Kidney (tissue), 14 donors: ENCODE measurements around the gene TUBA4A. TPM values are rescaled to one million over a fixed set of nuclear protein-coding genes. Genes with fewer than 3 reads are reported as not detected.
"Not testable (repeated sequence)": the region's sequence is repeated elsewhere in the genome, so short reads cannot be mapped to it uniquely, and the experiment has no call there.

ENCODE experiments used
- DNase-seq, 5 donors: peaks; one replicate each; pipeline ENCODE4 v3.0.0-alpha.2; 2013 to 2020
- FAIRE-seq: peaks from 2 replicates; lab custom pipeline; 2012; peaks lifted over from hg19 to GRCh38; lab: Jason Lieb, UNC
- H3K27ac ChIP-seq, 2 donors: one replicate each; pipeline ENCODE4 v1.7.0; 2013; ENCODE audit warnings: low read depth in 2 of 2, low read length in 2 of 2, inconsistent platforms in 1 of 2
- H3K27me3 ChIP-seq: one replicate; pipeline ENCODE4 v1.7.1; 2013; ENCODE audit warnings: low read length, inconsistent platforms; ENCODE audit not compliant: control insufficient read depth, insufficient read depth
- H3K36me3 ChIP-seq, 3 donors: one replicate each; pipeline versions ENCODE4 v1.7.0 to v1.7.1; 2013; ENCODE audit warnings: low read length in 3 of 3, control low read depth in 1 of 3, inconsistent platforms in 1 of 3; ENCODE audit not compliant: insufficient read depth in 3 of 3, control insufficient read depth in 2 of 3
- H3K4me1 ChIP-seq, 3 donors: one replicate each; pipeline versions ENCODE4 v1.7.0 to v1.7.1; 2013; ENCODE audit warnings: low read length in 3 of 3, inconsistent platforms in 1 of 3, low read depth in 1 of 3; ENCODE audit not compliant: control insufficient read depth in 2 of 3, insufficient read depth in 2 of 3
- H3K4me3 ChIP-seq, 3 donors: one replicate each; pipeline versions ENCODE4 v1.7.0 to v1.8.1; 2013; ENCODE audit warnings: low read length in 3 of 3, control low read depth in 1 of 3, inconsistent platforms in 1 of 3
- H3K9ac ChIP-seq, 3 donors: one replicate each; pipeline versions ENCODE4 v1.7.0 to v1.7.1; 2013; ENCODE audit warnings: low read length in 3 of 3, control low read depth in 1 of 3, inconsistent platforms in 1 of 3
- H3K9me3 ChIP-seq, 3 donors: one replicate each; pipeline versions ENCODE4 v1.7.0 to v1.7.1; 2013; ENCODE audit warnings: low read length in 3 of 3, control low read depth in 1 of 3, inconsistent platforms in 1 of 3; ENCODE audit not compliant: control insufficient read depth in 2 of 3, insufficient read depth in 1 of 3
- intact Hi-C: fragments of 100-400 bp; cut with DNase I; formaldehyde crosslinking; loops from one replicate; pipeline ENCODE4 v1.11.1; 2022
- polyA plus RNA-seq: library from polyadenylated mRNA; stranded (reverse); fragments of 350-450 nt; fragmentation: Illumina TruSeq; extraction: RNeasy Lipid Tissue Mini Kit (QIAGEN cat#74804); gene quantifications from one replicate; pipeline ENCODE4 v1.2.3, GENCODE V29; 2014; ENCODE audit warnings: low read depth, low replicate concordance; ENCODE audit not compliant: insufficient read depth
- total RNA-seq: library from RNA; stranded (reverse); fragmentation: NEBNext Ultra II Directional; extraction: Animal tissue kit (Norgen Biotek cat#: 25700); gene quantifications from one replicate; pipeline ENCODE4 v1.2.1, GENCODE V29; 2021
- TF ChIP-seq, protein P1 (sequence below): IDR thresholded peaks from 3 replicates; pipeline ENCODE4 v1.5.1; 2012; ENCODE audit warnings: mild to moderate bottlenecking, moderate library complexity, borderline replicate concordance; ENCODE audit not compliant: insufficient read depth; ENCODE audit errors: extremely low read depth
- donor health status: control.
- donor health status: control.
- donor health status: control.
- donor health status: control.
- donor health status: control.
- donor health status: DM: yes; HTN: yes; CAD: no.
- donor health status: Normal renal cell carcinoma (clear cell type).

TUBA4A gene
- total and polyA plus RNA-seq, 2 donors from 2014 or later: 49.4 to 156 TPM

DNA sequence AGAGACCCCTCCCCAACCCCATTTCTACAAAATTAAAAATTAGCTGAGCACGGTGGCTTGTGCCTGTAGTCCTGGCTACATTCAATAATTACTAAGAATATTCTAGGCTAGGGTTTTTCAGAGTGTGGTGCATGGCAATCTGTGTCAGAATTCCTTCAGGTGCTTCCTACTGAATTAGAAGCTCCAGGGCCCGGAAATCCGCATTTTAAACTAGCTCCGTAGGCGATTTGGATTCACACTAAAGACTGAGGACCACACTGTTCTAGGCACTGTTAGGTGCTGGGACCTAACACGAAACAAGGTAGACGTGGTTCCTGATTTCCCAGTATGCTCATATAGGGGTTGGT is 47.8 kb downstream of the TUBA4A start:
- no peak for FAIRE-seq
- peak overlapping the region; percentile 89 to 93 (median 92) for H3K4me3 ChIP-seq

DNA sequence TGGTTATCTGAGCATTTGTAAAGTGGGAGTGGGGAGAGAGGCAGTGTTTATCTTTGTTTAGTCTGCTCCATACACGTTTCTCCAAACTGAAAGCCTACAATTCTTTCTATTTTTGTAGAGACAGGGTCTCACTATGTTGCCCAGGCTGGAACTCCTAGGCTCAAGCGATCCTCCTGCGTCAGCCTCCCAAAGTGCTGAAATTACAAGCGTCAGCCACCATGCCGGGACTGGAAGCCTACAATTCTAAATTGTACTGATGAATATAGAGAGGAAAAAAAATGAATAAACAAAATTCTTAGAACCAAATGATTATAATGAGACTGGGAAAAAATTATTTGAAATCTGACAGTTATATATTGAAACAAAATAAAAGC is 48.6 kb downstream of the TUBA4A start:
- Histone ChIP-seq H3K27me3 (no peaks in the 10 kb centered on the region), H3K36me3 (peaks cover 0 to 19% (median 10%) of the 10 kb centered on the region in 3 donors), H3K9ac (no peak overlapping the region), H3K4me3 (no peak overlapping the region), H3K27ac (no peak overlapping the region), H3K4me1 (peaks cover 8 to 14% (median 9%) of the 10 kb centered on the region in 3 donors), H3K9me3 (no peaks in the 10 kb centered on the region)
- TF ChIP-seq, protein P1, sequence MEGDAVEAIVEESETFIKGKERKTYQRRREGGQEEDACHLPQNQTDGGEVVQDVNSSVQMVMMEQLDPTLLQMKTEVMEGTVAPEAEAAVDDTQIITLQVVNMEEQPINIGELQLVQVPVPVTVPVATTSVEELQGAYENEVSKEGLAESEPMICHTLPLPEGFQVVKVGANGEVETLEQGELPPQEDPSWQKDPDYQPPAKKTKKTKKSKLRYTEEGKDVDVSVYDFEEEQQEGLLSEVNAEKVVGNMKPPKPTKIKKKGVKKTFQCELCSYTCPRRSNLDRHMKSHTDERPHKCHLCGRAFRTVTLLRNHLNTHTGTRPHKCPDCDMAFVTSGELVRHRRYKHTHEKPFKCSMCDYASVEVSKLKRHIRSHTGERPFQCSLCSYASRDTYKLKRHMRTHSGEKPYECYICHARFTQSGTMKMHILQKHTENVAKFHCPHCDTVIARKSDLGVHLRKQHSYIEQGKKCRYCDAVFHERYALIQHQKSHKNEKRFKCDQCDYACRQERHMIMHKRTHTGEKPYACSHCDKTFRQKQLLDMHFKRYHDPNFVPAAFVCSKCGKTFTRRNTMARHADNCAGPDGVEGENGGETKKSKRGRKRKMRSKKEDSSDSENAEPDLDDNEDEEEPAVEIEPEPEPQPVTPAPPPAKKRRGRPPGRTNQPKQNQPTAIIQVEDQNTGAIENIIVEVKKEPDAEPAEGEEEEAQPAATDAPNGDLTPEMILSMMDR: no peak
- no peak for FAIRE-seq
- peak in 1 of 5 donors; percentile 45 for DNase-seq
- intact Hi-C loops: no loop called here

More for the DNA sequence above, 47.8 kb downstream of the TUBA4A start:
- H3K4me1 ChIP-seq: peaks cover 8 to 14% (median 9%) of the 10 kb centered on the region in 3 donors
- intact Hi-C loops: no loop called here
- H3K27ac ChIP-seq: peak overlapping the region; percentile 96 to 97
- peak overlapping the region; percentile 92 to 100 (median 96) for H3K9ac ChIP-seq
- peaks cover 0 to 19% (median 10%) of the 10 kb centered on the region in 3 donors for H3K36me3 ChIP-seq
- H3K27me3 ChIP-seq: no peaks in the 10 kb centered on the region
- H3K9me3 ChIP-seq: no peaks in the 10 kb centered on the region
- TF ChIP-seq, protein P1: no peak
- DNase-seq: peak in 1 of 5 donors; percentile 1

DNA sequence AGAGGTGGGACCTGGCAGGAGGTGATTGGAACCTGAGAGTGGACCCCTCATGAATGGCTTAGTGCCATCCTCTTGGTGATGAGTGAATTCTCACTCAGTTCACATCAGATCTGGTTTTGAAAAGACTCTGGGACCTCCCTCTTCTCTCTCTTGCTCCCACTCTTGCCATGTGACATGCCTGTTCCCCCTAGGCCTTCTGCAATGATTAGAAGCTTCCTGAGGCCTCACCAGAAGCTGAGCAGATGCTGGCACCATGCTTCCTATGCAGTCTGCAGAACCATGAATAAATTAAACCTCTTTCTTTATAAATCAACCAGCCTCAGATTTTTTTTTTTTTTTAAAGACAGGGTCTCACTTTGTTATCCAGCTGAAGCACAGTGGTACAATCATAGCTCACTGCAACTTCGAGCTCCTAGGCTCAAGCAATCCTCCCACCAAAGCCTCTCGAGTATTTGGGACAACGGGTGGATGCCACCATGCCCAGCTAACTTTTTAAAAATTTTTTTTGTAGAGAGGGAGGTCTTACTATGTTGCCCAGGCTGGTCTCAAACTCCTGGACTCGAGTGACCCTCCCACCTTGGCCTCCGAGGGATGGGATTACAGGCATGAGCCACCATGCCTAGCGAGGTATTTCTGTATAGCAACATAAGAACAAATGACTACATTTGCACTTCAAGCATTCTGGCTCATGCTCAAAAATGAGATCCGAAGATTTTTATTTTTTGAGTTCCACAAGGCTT is 49.1 kb downstream of the TUBA4A start:
- DNase-seq (peak in 1 of 5 donors; percentile 30), FAIRE-seq (no peak)
- H3K9me3 ChIP-seq: no peaks in the 10 kb centered on the region
- intact Hi-C loops: no loop called here
- peaks cover 0 to 15% (median 10%) of the 10 kb centered on the region in 3 donors for H3K36me3 ChIP-seq
- TF ChIP-seq, protein P1: no peak
- H3K27me3 ChIP-seq: no peaks in the 10 kb centered on the region
- H3K4me1 ChIP-seq: peaks cover 8 to 14% (median 9%) of the 10 kb centered on the region in 3 donors
- no peak overlapping the region for H3K4me3 ChIP-seq
- no peak overlapping the region for H3K27ac ChIP-seq
- no peak overlapping the region for H3K9ac ChIP-seq

DNA sequence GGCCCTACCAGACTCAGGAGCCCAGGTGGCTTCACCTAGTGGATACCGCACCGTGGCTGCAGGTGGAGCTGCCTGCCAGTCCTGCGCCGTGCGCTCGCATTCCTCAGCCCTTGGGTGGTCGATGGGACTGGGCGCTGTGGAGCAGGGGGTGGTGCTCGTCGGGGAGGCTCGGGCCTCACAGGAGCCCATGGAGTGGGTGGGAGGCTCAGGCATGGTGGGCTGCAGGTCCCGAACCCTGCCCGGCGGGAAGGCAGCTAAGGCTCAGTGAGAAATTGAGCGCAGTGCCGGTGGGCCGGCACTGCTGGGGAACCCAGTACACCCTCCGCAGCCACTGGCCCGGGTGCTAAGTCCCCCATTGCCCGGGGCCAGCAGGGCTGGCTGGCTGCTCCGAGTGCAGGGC is 52.4 kb downstream of the TUBA4A start:
- FAIRE-seq, H3K4me3 ChIP-seq, H3K27me3 ChIP-seq, H3K27ac ChIP-seq, H3K9ac ChIP-seq, H3K36me3 ChIP-seq, H3K4me1 ChIP-seq, H3K9me3 ChIP-seq, intact Hi-C loops: not testable (repeated sequence)
- peak in 1 of 5 donors; percentile 58 for DNase-seq

DNA sequence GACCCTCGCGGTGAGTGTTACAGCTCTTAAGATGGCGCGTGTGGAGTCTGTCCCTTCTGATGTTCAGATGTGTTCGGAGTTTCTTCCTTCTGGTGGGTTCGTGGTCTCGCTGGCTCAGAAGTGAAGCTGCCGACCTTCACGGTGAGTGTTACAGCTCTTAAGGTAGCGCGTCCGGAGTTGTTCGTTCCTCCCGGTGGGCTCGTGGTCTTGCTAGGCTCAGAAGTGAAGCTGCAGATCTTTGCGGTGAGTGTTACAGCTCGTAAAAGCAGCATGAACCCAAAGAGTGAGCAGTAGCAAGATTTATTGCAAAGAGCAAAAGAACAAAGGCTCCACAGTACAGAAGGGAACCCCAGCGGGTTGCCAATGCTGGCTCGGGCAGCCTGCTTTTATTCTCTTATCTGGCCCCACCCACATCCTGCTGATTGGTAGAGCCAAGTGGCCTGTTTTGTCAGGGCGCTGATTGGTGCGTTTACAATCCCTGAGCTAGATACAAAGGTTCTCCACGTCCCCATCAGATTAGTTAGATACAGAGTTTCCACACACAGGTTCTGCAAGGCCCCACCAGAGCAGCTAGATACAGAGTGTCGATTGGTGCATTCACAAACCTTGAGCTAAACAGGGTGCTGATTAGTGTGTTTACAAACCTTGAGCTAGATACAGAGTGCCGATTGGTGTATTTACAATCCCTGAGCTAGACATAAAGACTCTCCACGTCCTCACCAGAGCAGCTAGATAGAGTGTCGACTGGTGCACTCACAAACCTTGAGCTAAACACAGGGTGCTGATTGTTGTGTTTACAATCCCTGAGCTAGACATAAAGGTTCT is 53.0 kb downstream of the TUBA4A start:
- intact Hi-C loops, FAIRE-seq, DNase-seq, H3K9me3 ChIP-seq, H3K27ac ChIP-seq, H3K4me3 ChIP-seq, H3K9ac ChIP-seq, H3K27me3 ChIP-seq, H3K4me1 ChIP-seq, H3K36me3 ChIP-seq: not testable (repeated sequence)
